H1 (cell line): ENCODE data around the gene TRABD2A. TPM values are rescaled to one million over a fixed set of nuclear protein-coding genes. Genes with fewer than 3 reads are reported as not detected.

Source experiments
- CHD2 ChIP-seq: IDR thresholded peaks from 2 replicates; pipeline ENCODE4 v1.6.1; 2012; ENCODE audit warnings: low read length, improper control_type of control experiment
- CHD7 ChIP-seq: fragments of 300-600 bp; sonication (generic); IDR thresholded peaks from 2 replicates; pipeline ENCODE4 v1.7.1; 2012; ENCODE audit warnings: low read length, moderate library complexity, mild to moderate bottlenecking, inconsistent platforms; ENCODE audit not compliant: insufficient replicate concordance
- CREB1 ChIP-seq: IDR thresholded peaks from 2 replicates; pipeline ENCODE4 v1.6.1; 2012; ENCODE audit warnings: inconsistent platforms
- CTCF ChIP-seq, 3 experiments: IDR thresholded peaks; 1 replicate in 2 of 3; 2 replicates in 1 of 3; pipeline versions ENCODE4 v1.5.1 to v1.6.1; 2011; ENCODE audit warnings: low read length in 3 of 3, mild to moderate bottlenecking in 3 of 3, inconsistent platforms in 2 of 3, low read depth in 1 of 3, moderate library complexity in 1 of 3; ENCODE audit not compliant: insufficient read depth in 1 of 3; ENCODE audit errors: control extremely low read depth in 1 of 3
- HDAC2 ChIP-seq, 2 experiments: fragments of 300-600 bp in 1 of 2; sonication (generic) in 1 of 2; IDR thresholded peaks; 2 replicates each; pipeline ENCODE4 v1.6.1; 2011 to 2012; ENCODE audit warnings: low read depth in 2 of 2, low read length in 2 of 2, mild to moderate bottlenecking in 2 of 2, moderate library complexity in 2 of 2, borderline replicate concordance in 1 of 2, inconsistent platforms in 1 of 2
- MAFK ChIP-seq: IDR thresholded peaks from 2 replicates; pipeline ENCODE4 v1.6.1; 2012; ENCODE audit warnings: low read depth, mild to moderate bottlenecking, improper control_type of control experiment, low read length
- SP1 ChIP-seq: IDR thresholded peaks from 2 replicates; pipeline ENCODE4 v1.6.1; 2011; ENCODE audit warnings: low read depth, low read length
- polyA plus RNA-seq, 7 experiments: library from polyadenylated mRNA; depleted of rRNA in 3 of 7; stranded (reverse) in 5 of 7; unstranded in 2 of 7; fragments of >200 nt in 5 of 7; fragments of 200-250 nt in 2 of 7; gene quantifications; 1 replicate in 5 of 7; 2 replicates in 1 of 7; 4 replicates in 1 of 7; pipeline versions ENCODE4 v1.2.1 to v1.2.3, GENCODE V29; 2011 to 2013; ENCODE audit warnings: missing spikeins in 2 of 7, mixed read lengths in 2 of 7
- total RNA-seq: library from RNA; stranded (reverse); fragmentation: NEBNext Ultra II Directional; extraction: Animal tissue kit (Norgen Biotek cat#: 25700); gene quantifications from 2 replicates; pipeline ENCODE4 v1.2.1, GENCODE V29; 2021

TRABD2A gene
- total and polyA plus RNA-seq, 2 of the 8 experiments (the other 6 are each of a cell fraction or from before 2014, with no cell fraction given): 17.3 to 18.6 TPM

- no peak for TF ChIP-seq CHD7
- TF ChIP-seq MAFK: no peak
- no peak for TF ChIP-seq SP1
- TF ChIP-seq HDAC2 (IDR thresholded peaks at IDR 0.05; ENCODE audit: borderline replicate concordance in 1 of 2, low read depth in 2 of 2, low read length in 2 of 2): peak in 1 of 2 experiments; percentile 52; a peak in 1 of 4 replicates
- no peak for TF ChIP-seq CREB1
- peak; percentile 66 to 86 (median 72) for TF ChIP-seq CTCF (IDR thresholded peaks at IDR 0.05; ENCODE audit: control extremely low read depth in 1 of 3, insufficient read depth in 1 of 3, low read depth in 1 of 3, low read length in 3 of 3)
- no peak for TF ChIP-seq CHD2
Observed at GRCh38 chr2:84881581-84882413, 913 bp upstream of the TRABD2A start (continued).
